HG03571 (cell line): ENCODE measurements around the gene MAGI1.
"Not testable (repeated sequence)": the region's sequence is repeated elsewhere in the genome, so short reads cannot be mapped to it uniquely, and the experiment has no call there.

Experiments
- ATAC-seq: cut with Tn5 transposase; IDR thresholded peaks from one replicate; pipeline ENCODE4 v1.9.1; 2021; ENCODE audit not compliant: unreplicated experiment

The MAGI1 gene

GRCh38 chr3:65914740-65915367, 123.9 kb downstream of the MAGI1 start:
- no peak for ATAC-seq

- ATAC-seq: no peak
Observed at GRCh38 chr3:65914032-65914739, 124.5 kb downstream of the MAGI1 start.

- ATAC-seq: no peak
Observed at GRCh38 chr3:65912647-65913046, 126.1 kb downstream of the MAGI1 start.

- ATAC-seq: no peak
Observed at GRCh38 chr3:65908588-65908987, 130.1 kb downstream of the MAGI1 start.

- ATAC-seq: no peak
Observed at GRCh38 chr3:65907232-65908130, 131.2 kb downstream of the MAGI1 start.

GRCh38 chr3:65905771-65906170, 132.9 kb downstream of the MAGI1 start:
- no peak for ATAC-seq

- ATAC-seq: no peak
Observed at GRCh38 chr3:65904016-65904415, 134.7 kb downstream of the MAGI1 start.

GRCh38 chr3:65902304-65902793, 136.4 kb downstream of the MAGI1 start:
- no peak for ATAC-seq

GRCh38 chr3:65901226-65901625, 137.5 kb downstream of the MAGI1 start:
- ATAC-seq: no peak

- ATAC-seq: no peak
Observed at GRCh38 chr3:65899226-65899625, 139.5 kb downstream of the MAGI1 start.

GRCh38 chr3:65897766-65898165, 141.0 kb downstream of the MAGI1 start:
- ATAC-seq: no peak

- ATAC-seq: no peak
Observed at GRCh38 chr3:65896321-65896720, 142.4 kb downstream of the MAGI1 start.

GRCh38 chr3:65894679-65895453, 143.9 kb downstream of the MAGI1 start:
- ATAC-seq: no peak

- no peak for ATAC-seq
Observed at GRCh38 chr3:65894126-65894525, 144.6 kb downstream of the MAGI1 start.

GRCh38 chr3:65893631-65894030, 145.1 kb downstream of the MAGI1 start:
- no peak for ATAC-seq

GRCh38 chr3:65891477-65891876, 147.2 kb downstream of the MAGI1 start:
- ATAC-seq: not testable (repeated sequence)

- no peak for ATAC-seq
Observed at GRCh38 chr3:65890328-65890727, 148.4 kb downstream of the MAGI1 start.

GRCh38 chr3:65889707-65890099, 149.0 kb downstream of the MAGI1 start:
- ATAC-seq: no peak

- no peak for ATAC-seq
Observed at GRCh38 chr3:65888980-65889706, 149.6 kb downstream of the MAGI1 start.

- ATAC-seq: no peak
Observed at GRCh38 chr3:65888196-65888595, 150.5 kb downstream of the MAGI1 start.
